AG10803 (cell line): ENCODE data around the gene ZNF548.
A peak's percentile ranks its signal among the peaks of the same experiment; 100 is the strongest.

ENCODE experiments used
- DNase-seq: peaks from one replicate; pipeline ENCODE4 v3.0.0; 2010; ENCODE audit warnings: low read depth
- H3K4me3 ChIP-seq: 2 replicates; pipeline ENCODE4 v1.5.1; 2011; ENCODE audit warnings: mild to moderate bottlenecking, low read length, control low read depth
- TF ChIP-seq, protein P1 (sequence below): conservative IDR thresholded peaks from 2 replicates; pipeline ENCODE4 v1.5.1; 2011; ENCODE audit warnings: mild to moderate bottlenecking, low read length, control low read depth, inconsistent platforms

Gene ZNF548

DNA sequence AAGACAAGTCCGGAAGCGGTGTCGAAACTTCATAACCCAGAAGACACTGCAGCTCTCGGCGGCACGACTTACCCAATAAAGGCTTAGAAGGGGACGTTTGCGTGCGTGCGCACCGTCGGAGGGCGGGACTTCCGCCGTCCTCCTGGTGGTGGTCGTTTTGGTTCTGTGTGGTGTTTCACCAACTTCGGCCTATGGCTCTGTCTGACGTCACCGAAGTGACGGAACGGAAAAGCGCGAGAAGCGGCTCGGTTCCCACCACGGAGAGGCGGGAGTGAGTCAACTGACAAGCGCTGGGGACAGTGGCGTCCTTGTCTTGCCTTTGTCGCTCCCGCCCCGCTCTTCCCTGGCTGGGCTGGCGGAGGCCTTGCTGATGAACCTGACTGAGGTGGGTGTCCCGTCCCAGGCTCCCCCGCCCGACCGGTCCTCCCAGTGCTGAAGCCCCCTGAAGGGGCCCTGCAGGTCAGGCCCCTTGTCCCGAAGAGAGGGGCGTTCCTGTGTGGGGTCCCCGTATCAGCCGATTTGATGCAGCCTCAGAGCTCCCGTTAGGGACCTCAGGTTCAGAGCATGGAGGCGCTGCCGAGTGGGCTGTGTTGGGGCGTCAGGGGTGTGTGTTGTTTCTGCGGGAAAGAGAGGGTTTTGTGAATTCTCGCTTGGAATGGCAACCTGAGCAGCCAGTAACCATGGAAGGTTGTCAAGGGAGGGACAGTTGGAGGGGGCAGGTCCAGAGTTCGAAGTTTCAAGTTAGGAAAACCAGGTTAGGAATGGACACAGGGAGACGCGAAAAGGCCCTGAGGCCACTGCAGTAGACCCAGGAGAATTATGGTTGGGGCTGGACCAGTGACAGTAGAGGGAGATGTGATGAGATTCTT, at the start of gene ZNF548:
TSS of gene ZNF548 (plus strand) at position 125 of the 869 bp plus-strand sequence. CDS start at position 371, 246 bp downstream.
- TF ChIP-seq, protein P1, sequence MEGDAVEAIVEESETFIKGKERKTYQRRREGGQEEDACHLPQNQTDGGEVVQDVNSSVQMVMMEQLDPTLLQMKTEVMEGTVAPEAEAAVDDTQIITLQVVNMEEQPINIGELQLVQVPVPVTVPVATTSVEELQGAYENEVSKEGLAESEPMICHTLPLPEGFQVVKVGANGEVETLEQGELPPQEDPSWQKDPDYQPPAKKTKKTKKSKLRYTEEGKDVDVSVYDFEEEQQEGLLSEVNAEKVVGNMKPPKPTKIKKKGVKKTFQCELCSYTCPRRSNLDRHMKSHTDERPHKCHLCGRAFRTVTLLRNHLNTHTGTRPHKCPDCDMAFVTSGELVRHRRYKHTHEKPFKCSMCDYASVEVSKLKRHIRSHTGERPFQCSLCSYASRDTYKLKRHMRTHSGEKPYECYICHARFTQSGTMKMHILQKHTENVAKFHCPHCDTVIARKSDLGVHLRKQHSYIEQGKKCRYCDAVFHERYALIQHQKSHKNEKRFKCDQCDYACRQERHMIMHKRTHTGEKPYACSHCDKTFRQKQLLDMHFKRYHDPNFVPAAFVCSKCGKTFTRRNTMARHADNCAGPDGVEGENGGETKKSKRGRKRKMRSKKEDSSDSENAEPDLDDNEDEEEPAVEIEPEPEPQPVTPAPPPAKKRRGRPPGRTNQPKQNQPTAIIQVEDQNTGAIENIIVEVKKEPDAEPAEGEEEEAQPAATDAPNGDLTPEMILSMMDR = peak; percentile 30
- DNase-seq = peak; percentile 99
- peak within 1 kb of the TSS; percentile 95 for H3K4me3 ChIP-seq

DNA sequence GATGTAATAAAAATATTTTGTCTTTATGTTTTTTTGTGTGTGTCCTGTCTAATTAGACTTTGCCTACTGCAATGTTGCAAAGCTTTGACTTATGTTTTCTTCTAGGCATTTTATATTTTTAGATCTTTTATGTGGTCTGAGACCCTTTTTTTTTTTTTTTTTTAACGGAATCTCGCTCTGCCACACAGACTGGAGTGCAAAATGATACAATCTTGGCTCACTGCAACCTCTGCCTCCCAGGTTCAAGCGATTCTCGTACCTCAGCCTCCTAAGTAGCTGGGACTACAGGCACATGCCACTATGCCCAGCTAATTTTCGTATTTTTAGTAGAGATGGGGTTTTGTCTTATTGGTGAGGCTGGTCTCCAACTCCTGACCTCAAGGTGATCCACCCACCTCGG, 47.1 kb upstream of the ZNF548 start:
- TF ChIP-seq, protein P1 = no peak
- DNase-seq = no peak
- H3K4me3 ChIP-seq = no peak overlapping the region

DNA sequence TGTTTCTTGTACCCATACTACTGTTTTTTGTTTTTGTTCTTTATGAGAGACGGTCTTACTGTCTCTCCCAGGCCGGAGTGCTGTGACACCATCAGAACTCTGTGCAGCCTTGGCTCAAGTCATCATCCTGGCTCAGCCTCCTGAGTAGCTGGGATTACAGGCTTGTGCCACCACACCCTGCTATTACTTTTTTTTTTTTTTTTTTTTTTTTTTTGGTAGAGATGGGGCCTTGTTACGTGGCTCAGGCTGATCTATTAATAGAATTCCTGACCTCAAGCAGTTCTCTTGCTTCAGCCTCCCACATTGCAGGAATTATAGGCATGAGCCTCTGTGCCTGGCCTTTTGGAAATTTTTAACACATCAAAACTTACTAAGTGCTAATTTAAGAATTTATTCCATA, 41.5 kb upstream of the ZNF548 start:
- no peak overlapping the region for H3K4me3 ChIP-seq
- DNase-seq = peak; percentile 81
- TF ChIP-seq, protein P1 = no peak

DNA sequence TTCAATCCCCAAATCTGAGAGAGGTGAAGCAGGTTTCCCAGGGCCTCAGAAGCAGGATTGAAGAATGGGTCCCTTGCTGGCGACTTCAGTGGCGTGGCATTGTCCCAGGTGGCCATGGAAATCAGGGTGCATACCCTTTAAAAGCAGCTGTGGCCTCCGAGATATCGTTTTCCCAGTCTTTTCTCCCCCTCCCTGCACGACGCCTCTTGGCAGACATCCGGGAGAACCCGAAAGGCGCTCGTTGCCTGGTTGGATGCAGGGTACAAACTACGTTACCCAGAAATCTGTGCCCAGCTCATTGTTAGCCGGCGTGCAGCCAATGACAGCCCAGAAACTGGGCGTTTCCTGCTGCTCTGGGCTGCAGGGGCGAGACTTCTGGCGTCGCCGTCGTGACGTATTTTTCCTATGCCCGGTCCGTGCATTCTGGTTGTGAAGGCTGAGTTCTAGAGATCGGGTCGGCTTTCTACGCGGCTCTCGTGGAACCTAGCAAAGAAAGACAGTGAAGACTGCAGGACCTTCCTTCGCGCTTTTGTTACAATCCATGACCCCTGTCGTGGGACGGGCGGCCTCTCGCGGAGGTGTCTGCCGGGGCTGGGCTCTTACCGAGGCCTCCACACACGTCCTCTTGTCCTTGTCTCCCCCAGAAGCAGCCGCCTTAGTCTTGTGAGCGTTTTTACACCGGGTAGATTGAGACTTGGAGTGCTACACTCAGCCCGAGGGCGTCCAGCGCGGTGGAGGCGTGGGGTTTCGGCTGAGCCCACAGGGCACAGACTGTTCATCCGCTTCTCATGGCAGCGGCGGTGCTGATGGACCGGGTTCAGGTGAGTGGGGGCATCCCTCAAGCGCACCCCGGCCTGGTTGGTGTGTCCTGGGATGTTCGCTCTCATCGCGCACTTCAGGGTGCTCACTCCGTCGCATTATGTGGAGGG, 38.5 kb upstream of the ZNF548 start, which contains the start of gene ZNF304:
TSS of gene ZNF304 (plus strand) at position 395 of the 929 bp plus-strand sequence. CDS start at position 789, 394 bp downstream.
- H3K4me3 ChIP-seq = peak within 1 kb of the TSS; percentile 98
- TF ChIP-seq, protein P1 = 0 out of 2 replicates have a peak, but pooled peaks have one; percentile 0
- DNase-seq = peak; percentile 93

DNA sequence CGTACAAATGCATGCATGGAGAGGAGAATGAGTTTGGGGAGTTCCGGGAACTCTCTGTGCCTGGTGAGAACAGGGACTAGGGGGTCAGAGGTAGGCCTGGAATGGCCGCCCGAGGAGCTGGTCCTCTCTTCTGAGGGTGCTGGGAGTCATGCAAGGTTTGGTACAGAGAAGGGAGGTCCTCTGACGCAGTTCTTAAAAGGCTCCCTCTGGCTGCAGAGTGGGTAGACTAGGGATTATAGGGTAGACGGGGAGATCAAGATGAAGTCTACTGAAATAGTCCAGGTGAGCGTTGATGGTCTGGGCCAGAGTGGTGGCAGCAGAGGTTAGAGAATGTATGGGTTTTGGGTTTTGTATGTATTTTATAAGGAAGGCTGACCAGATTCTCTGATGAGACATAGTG, 37.8 kb upstream of the ZNF548 start:
- TF ChIP-seq, protein P1 = no peak

DNA sequence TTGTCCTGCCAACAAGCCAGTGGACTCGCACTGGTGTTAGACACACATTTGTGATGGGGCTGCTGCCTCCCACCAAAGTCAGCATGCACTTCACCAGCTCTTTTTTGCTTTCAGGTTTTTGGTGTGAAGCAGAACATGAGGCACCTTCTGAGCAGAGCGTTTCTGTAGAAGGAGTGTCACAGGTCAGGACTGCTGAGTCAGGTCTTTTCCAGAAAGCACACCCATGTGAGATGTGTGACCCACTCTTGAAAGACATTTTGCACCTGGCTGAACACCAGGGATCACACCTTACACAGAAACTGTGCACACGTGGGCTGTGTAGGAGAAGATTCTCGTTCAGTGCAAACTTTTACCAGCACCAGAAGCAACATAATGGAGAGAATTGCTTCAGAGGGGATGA, 33.7 kb upstream of the ZNF548 start:
- TF ChIP-seq, protein P1 = no peak
- no peak overlapping the region for H3K4me3 ChIP-seq
- no peak for DNase-seq

More for the DNA sequence above, 37.8 kb upstream of the ZNF548 start:
- DNase-seq = peak; percentile 8
- peak overlapping the region; percentile 98 for H3K4me3 ChIP-seq
